Fibroblast of mammary gland (primary cell): ENCODE measurements around the gene NKX2-1.

ENCODE experiments used
- DNase-seq: peaks from one replicate; pipeline ENCODE4 v3.0.0-alpha.2; 2010; ENCODE audit warnings: low read depth
- H3K4me3 ChIP-seq: 2 replicates; pipeline ENCODE4 v1.5.1; 2011; ENCODE audit warnings: low read depth, mild to moderate bottlenecking, low read length, moderate library complexity; ENCODE audit not compliant: control insufficient read depth
- TF ChIP-seq, protein P1 (sequence below): conservative IDR thresholded peaks from 2 replicates; pipeline ENCODE4 v1.5.1; 2011; ENCODE audit warnings: low read depth, low read length, inconsistent platforms; ENCODE audit not compliant: control insufficient read depth, insufficient read depth

Gene NKX2-1

GRCh38 chr14:36505181-36505815, 14.7 kb downstream of the NKX2-1 start:
- TF ChIP-seq, protein P1, sequence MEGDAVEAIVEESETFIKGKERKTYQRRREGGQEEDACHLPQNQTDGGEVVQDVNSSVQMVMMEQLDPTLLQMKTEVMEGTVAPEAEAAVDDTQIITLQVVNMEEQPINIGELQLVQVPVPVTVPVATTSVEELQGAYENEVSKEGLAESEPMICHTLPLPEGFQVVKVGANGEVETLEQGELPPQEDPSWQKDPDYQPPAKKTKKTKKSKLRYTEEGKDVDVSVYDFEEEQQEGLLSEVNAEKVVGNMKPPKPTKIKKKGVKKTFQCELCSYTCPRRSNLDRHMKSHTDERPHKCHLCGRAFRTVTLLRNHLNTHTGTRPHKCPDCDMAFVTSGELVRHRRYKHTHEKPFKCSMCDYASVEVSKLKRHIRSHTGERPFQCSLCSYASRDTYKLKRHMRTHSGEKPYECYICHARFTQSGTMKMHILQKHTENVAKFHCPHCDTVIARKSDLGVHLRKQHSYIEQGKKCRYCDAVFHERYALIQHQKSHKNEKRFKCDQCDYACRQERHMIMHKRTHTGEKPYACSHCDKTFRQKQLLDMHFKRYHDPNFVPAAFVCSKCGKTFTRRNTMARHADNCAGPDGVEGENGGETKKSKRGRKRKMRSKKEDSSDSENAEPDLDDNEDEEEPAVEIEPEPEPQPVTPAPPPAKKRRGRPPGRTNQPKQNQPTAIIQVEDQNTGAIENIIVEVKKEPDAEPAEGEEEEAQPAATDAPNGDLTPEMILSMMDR: no peak
- no peak overlapping the region for H3K4me3 ChIP-seq
- DNase-seq: no peak

DNA sequence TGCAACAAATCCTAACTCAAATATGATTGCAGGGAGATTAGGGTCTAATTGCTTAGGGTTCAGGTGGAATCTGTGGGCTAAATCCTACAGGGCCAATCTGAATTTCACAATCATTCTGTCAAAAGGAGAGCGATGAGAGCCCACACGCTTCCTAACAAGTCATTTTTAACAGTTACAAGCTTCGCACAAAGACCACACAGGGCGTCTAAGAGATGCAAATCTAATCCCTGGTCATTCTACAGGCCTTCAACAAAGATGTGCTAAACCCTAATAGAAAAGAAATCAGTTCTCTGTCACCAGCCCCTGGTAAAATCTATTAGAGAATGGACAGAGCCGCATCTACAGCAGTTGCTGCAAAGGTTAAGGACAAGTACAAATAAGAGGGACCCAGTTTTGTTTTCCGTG, 15.3 kb downstream of the NKX2-1 start:
- H3K4me3 ChIP-seq: no peak overlapping the region
- TF ChIP-seq, protein P1: no peak
- no peak for DNase-seq

GRCh38 chr14:36503771-36504741, 16.0 kb downstream of the NKX2-1 start:
- H3K4me3 ChIP-seq: no peak overlapping the region
- DNase-seq: no peak
- TF ChIP-seq, protein P1: no peak

GRCh38 chr14:36502558-36503508, 17.2 kb downstream of the NKX2-1 start:
- TF ChIP-seq, protein P1: no peak
- no peak for DNase-seq
- H3K4me3 ChIP-seq: no peak overlapping the region

DNA sequence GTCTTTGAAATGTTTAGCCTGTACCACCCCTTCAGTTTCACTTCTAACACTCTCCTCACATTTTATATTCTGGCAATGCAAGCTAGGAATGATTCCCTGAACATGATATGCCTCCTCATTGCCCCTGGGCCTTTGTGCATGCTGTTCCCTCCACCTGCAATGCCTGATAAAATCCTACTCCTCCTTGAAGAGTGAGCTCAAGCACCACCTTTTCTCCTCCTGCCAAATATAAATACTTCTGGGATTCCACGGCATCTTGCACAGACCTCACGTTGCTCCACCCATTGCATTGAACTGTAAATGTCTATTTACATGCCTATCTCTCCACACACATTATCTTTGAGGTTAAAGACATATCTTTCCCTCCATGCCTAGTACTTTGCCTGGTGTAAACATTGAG, 21.1 kb downstream of the NKX2-1 start:
- H3K4me3 ChIP-seq: no peak overlapping the region
- DNase-seq: no peak
- TF ChIP-seq, protein P1: no peak

GRCh38 chr14:36496346-36496745, 23.7 kb downstream of the NKX2-1 start:
- TF ChIP-seq, protein P1: no peak
- H3K4me3 ChIP-seq: no peak overlapping the region

More at GRCh38 chr14:36496346-36496745, 23.7 kb downstream of the NKX2-1 start:
- DNase-seq: no peak
